Measurements from ENCODE around the gene BRCA1.

Gene BRCA1

GRCh38 chr17:42999003-42999525, 126.1 kb downstream of the BRCA1 start:
- Histone ChIP-seq H3K36me3 (ENCODE audit: insufficient read depth, insufficient read length, low read length) (peaks cover 62% of the 10 kb centered on the region), H3K9ac (ENCODE audit: insufficient read length, low read depth) (peak overlapping the region; percentile 100), H3K9me3 (ENCODE audit: insufficient read depth, low read length) (no peaks in the 10 kb centered on the region), H3K4me3 (ENCODE audit: insufficient read length, low read depth) (peak overlapping the region; percentile 98), H3K4me1 (ENCODE audit: insufficient read depth, insufficient read length) (peaks cover 8% of the 10 kb centered on the region), H3K27me3 (ENCODE audit: insufficient read depth, insufficient read length) (no peaks in the 10 kb centered on the region)
- TF ChIP-seq YY1 (IDR thresholded peaks at IDR 0.05; ENCODE audit: insufficient read depth, insufficient read length) (no peak), ZNF274 (IDR thresholded peaks at IDR 0.05; ENCODE audit: low read depth, low read length) (no peak), SUZ12 (IDR thresholded peaks at IDR 0.05; ENCODE audit: extremely low read depth, insufficient read depth, insufficient read length) (no peak)
- no peak for DNase-seq (ENCODE audit: low read depth, low spot score)

GRCh38 chr17:42997984-42998938, 126.9 kb downstream of the BRCA1 start, which contains the start of gene RPL27:
Gene RPL27, plus strand, starts transcription at chr17:42998419. Its CDS starts 332 bp downstream, at chr17:42998751.
- DNase-seq (ENCODE audit: low read depth, low spot score) = peak; percentile 97
- TF ChIP-seq YY1 (IDR thresholded peaks at IDR 0.05; ENCODE audit: insufficient read depth, insufficient read length) (peak; percentile 16), SUZ12 (IDR thresholded peaks at IDR 0.05; ENCODE audit: extremely low read depth, insufficient read depth, insufficient read length) (no peak)
- peaks cover 63% of the 10 kb centered on the region for H3K36me3 ChIP-seq (ENCODE audit: insufficient read depth, insufficient read length, low read length)

DNA sequence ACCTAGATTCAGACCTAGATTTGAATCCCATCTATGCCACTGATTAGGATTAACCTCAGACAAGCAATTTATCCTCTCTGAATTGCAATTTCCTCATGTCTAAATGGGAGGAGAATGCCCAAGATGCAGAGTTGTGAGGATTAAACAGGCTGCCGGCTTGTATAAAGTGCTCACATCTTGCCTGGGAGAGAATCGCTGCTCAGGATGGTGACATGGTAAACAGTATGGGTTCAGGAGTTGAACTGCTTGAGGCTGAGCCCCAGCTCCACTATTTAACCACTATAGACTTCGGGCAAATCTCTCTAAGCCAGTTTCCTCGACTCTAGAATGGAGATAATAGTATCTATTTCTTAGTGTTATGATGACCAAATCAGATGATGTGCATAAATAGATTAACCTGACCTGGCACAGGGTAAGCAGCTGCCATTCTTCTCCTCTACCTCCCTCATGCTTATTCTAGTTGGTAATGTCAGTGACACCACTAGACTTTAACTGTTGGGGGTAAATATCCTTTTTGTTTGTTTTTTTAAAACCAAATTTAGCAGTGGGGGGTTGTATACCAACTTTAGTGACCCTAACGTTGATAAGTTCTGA, 127.7 kb downstream of the BRCA1 start:
- peak overlapping the region; percentile 12 for H3K4me3 ChIP-seq (ENCODE audit: insufficient read length, low read depth)
- H3K36me3 ChIP-seq (ENCODE audit: insufficient read depth, insufficient read length, low read length) = peaks cover 63% of the 10 kb centered on the region
- peaks cover 5% of the 10 kb centered on the region for H3K4me1 ChIP-seq (ENCODE audit: insufficient read depth, insufficient read length)
- no peaks in the 10 kb centered on the region for H3K9me3 ChIP-seq (ENCODE audit: insufficient read depth, low read length)
- H3K27me3 ChIP-seq (ENCODE audit: insufficient read depth, insufficient read length) = no peaks in the 10 kb centered on the region
- DNase-seq (ENCODE audit: low read depth, low spot score) = no peak
- TF ChIP-seq YY1 (IDR thresholded peaks at IDR 0.05; ENCODE audit: insufficient read depth, insufficient read length) (no peak), SUZ12 (IDR thresholded peaks at IDR 0.05; ENCODE audit: extremely low read depth, insufficient read depth, insufficient read length) (no peak), ZNF274 (IDR thresholded peaks at IDR 0.05; ENCODE audit: low read depth, low read length) (no peak)
- peak overlapping the region; percentile 69 for H3K9ac ChIP-seq (ENCODE audit: insufficient read length, low read depth)

More at GRCh38 chr17:42997984-42998938, 126.9 kb downstream of the BRCA1 start, which contains the start of gene RPL27:
- Histone ChIP-seq H3K4me1 (ENCODE audit: insufficient read depth, insufficient read length) (peaks cover 5% of the 10 kb centered on the region), H3K9me3 (ENCODE audit: insufficient read depth, low read length) (no peaks in the 10 kb centered on the region), H3K27me3 (ENCODE audit: insufficient read depth, insufficient read length) (no peaks in the 10 kb centered on the region), H3K4me3 (ENCODE audit: insufficient read length, low read depth) (peak within 1 kb of the TSS; percentile 98), H3K9ac (ENCODE audit: insufficient read length, low read depth) (peak within 1 kb of the TSS; percentile 100)
